ENCODE data around the gene PERCC1. TPM values are rescaled to one million over a fixed set of nuclear protein-coding genes. Genes with fewer than 3 reads are reported as not detected.
"Not testable (repeated sequence)": the region's sequence is repeated elsewhere in the genome, so short reads cannot be mapped to it uniquely, and the experiment has no call there.

The PERCC1 gene
- total RNA-seq, 1 donor from 2014 or later: not detected

- peaks cover 0 to 7% of the 10 kb centered on the region in 2 donors for H3K36me3 ChIP-seq
- no peak overlapping the region for H3K27ac ChIP-seq
- intact Hi-C loops (cut with DNase I): no loop called here
- H3K4me1 ChIP-seq: peaks cover 13% of the 10 kb centered on the region
- H3K9me3 ChIP-seq: no peaks in the 10 kb centered on the region
- no peaks in the 10 kb centered on the region for H3K27me3 ChIP-seq
- H3K4me3 ChIP-seq: no peak overlapping the region
- TF ChIP-seq POLR2AphosphoS5 (IDR thresholded peaks at IDR 0.05; ENCODE audit: insufficient read depth in 1 of 2, low read depth in 1 of 2) (no peak), POLR2A (IDR thresholded peaks at IDR 0.05) (no peak)
- TF ChIP-seq, protein P1, sequence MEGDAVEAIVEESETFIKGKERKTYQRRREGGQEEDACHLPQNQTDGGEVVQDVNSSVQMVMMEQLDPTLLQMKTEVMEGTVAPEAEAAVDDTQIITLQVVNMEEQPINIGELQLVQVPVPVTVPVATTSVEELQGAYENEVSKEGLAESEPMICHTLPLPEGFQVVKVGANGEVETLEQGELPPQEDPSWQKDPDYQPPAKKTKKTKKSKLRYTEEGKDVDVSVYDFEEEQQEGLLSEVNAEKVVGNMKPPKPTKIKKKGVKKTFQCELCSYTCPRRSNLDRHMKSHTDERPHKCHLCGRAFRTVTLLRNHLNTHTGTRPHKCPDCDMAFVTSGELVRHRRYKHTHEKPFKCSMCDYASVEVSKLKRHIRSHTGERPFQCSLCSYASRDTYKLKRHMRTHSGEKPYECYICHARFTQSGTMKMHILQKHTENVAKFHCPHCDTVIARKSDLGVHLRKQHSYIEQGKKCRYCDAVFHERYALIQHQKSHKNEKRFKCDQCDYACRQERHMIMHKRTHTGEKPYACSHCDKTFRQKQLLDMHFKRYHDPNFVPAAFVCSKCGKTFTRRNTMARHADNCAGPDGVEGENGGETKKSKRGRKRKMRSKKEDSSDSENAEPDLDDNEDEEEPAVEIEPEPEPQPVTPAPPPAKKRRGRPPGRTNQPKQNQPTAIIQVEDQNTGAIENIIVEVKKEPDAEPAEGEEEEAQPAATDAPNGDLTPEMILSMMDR (IDR thresholded peaks at IDR 0.05): no peak
- no peak for DNase-seq (ENCODE audit: extremely low spot score in 2 of 2)
Observed at GRCh38 chr16:1466968-1467521, 36.2 kb downstream of the PERCC1 start.

DNA sequence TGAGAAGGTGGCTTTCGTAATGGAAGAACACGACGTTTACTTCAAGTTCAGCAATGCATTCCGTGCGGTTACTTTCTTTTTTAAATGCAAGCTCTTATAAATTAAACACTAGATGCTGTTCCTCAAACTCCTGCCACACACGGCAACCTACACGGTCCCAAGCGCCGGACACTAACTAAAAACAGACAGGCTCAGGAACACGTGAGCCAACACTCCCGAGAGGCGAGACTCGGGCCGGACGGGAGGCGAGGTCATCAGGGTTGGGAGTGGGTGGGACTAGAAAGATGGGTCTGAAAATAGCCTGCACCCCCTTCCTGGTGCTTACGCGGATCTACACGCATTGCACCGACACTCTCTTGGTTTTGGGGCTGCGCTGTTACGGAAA lies 37.5 kb downstream of the PERCC1 start:
- TF ChIP-seq, protein P1 (IDR thresholded peaks at IDR 0.05): no peak
- TF ChIP-seq POLR2A (IDR thresholded peaks at IDR 0.05): no peak
- no peak for TF ChIP-seq POLR2AphosphoS5 (IDR thresholded peaks at IDR 0.05; ENCODE audit: insufficient read depth in 1 of 2, low read depth in 1 of 2)
- Histone ChIP-seq H3K36me3 (peaks cover 0 to 7% of the 10 kb centered on the region in 2 donors), H3K9me3 (no peaks in the 10 kb centered on the region), H3K4me3 (no peak overlapping the region), H3K4me1 (peaks cover 15% of the 10 kb centered on the region), H3K27ac (no peak overlapping the region), H3K27me3 (no peaks in the 10 kb centered on the region)
- intact Hi-C loops (cut with DNase I): no loop called here
- no peak for DNase-seq (ENCODE audit: extremely low spot score in 2 of 2)

DNA sequence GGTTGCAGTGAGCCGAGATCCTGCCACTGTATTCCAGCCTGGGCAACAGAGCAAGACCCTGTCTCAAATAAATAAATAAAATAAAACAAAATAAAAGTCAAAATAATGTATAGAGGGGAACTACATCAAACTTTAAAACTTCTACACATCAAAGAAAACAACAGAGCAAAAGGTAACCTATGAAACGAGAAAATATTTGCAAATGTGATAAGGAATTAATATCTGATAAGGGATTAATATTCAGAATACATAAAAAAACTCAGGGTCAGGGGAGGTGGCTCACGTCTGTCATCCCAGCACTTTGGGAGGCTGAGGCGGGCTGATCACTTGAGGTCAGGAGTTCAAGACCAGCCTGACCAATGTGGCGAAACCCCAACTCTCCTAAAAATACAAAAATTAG lies 38.3 kb downstream of the PERCC1 start:
- H3K4me1 ChIP-seq: peaks cover 23% of the 10 kb centered on the region
- H3K27me3 ChIP-seq; H3K27ac ChIP-seq; DNase-seq (ENCODE audit: extremely low spot score in 2 of 2); H3K4me3 ChIP-seq; intact Hi-C loops (cut with DNase I); H3K36me3 ChIP-seq; H3K9me3 ChIP-seq: not testable (repeated sequence)

- H3K9me3 ChIP-seq: no peaks in the 10 kb centered on the region
- H3K36me3 ChIP-seq: no peaks in the 10 kb centered on the region
- H3K27ac ChIP-seq: no peak overlapping the region
- peaks cover 25% of the 10 kb centered on the region for H3K4me1 ChIP-seq
- H3K27me3 ChIP-seq: no peaks in the 10 kb centered on the region
- no peak for TF ChIP-seq POLR2AphosphoS5 (IDR thresholded peaks at IDR 0.05; ENCODE audit: insufficient read depth in 1 of 2, low read depth in 1 of 2)
- TF ChIP-seq POLR2A (IDR thresholded peaks at IDR 0.05): no peak
- TF ChIP-seq, protein P1 (IDR thresholded peaks at IDR 0.05): no peak
- DNase-seq (ENCODE audit: extremely low spot score in 2 of 2): no peak
- intact Hi-C loops (cut with DNase I): no loop called here
- H3K4me3 ChIP-seq: no peak overlapping the region
Observed at GRCh38 chr16:1469693-1470201, 38.9 kb downstream of the PERCC1 start.

GRCh38 chr16:1470481-1471251 lies 39.8 kb downstream of the PERCC1 start:
- no peak for DNase-seq (ENCODE audit: extremely low spot score in 2 of 2)
- H3K27ac ChIP-seq: no peak overlapping the region
- H3K4me1 ChIP-seq: peaks cover 30% of the 10 kb centered on the region
- intact Hi-C loops (cut with DNase I): no loop called here
- H3K4me3 ChIP-seq: no peak overlapping the region
- TF ChIP-seq POLR2AphosphoS5 (IDR thresholded peaks at IDR 0.05; ENCODE audit: insufficient read depth in 1 of 2, low read depth in 1 of 2) (no peak), POLR2A (IDR thresholded peaks at IDR 0.05) (no peak)
- TF ChIP-seq, protein P1 (IDR thresholded peaks at IDR 0.05): no peak
- H3K27me3 ChIP-seq: no peaks in the 10 kb centered on the region
- no peaks in the 10 kb centered on the region for H3K9me3 ChIP-seq
- no peaks in the 10 kb centered on the region for H3K36me3 ChIP-seq

Measured in vagina (tissue), 2 donors.